Eye (tissue), 1 donor: ENCODE data around the gene SULT4A1.

ENCODE experiments used
- DNase-seq: peaks from one replicate; pipeline ENCODE4 v3.0.0-alpha.2; 2015

SULT4A1 gene

GRCh38 chr22:43859621-43860020 lies 2.7 kb downstream of the SULT4A1 start:
- DNase-seq: no peak

- DNase-seq: no peak
Measured at GRCh38 chr22:43859176-43859575, 3.1 kb downstream of the SULT4A1 start.

GRCh38 chr22:43858156-43858895 lies 4.0 kb downstream of the SULT4A1 start:
- no peak for DNase-seq

GRCh38 chr22:43857367-43857766 lies 4.9 kb downstream of the SULT4A1 start:
- DNase-seq: no peak

- DNase-seq: no peak
Measured at GRCh38 chr22:43855431-43855830, 6.9 kb downstream of the SULT4A1 start.

- DNase-seq: no peak
Measured at GRCh38 chr22:43854786-43855271, 7.5 kb downstream of the SULT4A1 start.

- no peak for DNase-seq
Measured at GRCh38 chr22:43854121-43854785, 8.1 kb downstream of the SULT4A1 start.

GRCh38 chr22:43853328-43853931 lies 8.9 kb downstream of the SULT4A1 start:
- no peak for DNase-seq

- DNase-seq: no peak
Measured at GRCh38 chr22:43852573-43853327, 9.6 kb downstream of the SULT4A1 start.

GRCh38 chr22:43851979-43852307 lies 10.4 kb downstream of the SULT4A1 start:
- DNase-seq: no peak

- no peak for DNase-seq
Measured at GRCh38 chr22:43851058-43851978, 11.0 kb downstream of the SULT4A1 start.

GRCh38 chr22:43850529-43850928 lies 11.8 kb downstream of the SULT4A1 start:
- DNase-seq: no peak

GRCh38 chr22:43849731-43850130 lies 12.6 kb downstream of the SULT4A1 start:
- DNase-seq: no peak

GRCh38 chr22:43848366-43849171 lies 13.7 kb downstream of the SULT4A1 start:
- peak; percentile 67 for DNase-seq

GRCh38 chr22:43847376-43848289 lies 14.7 kb downstream of the SULT4A1 start:
- DNase-seq: no peak

GRCh38 chr22:43846966-43847365 lies 15.3 kb downstream of the SULT4A1 start:
- no peak for DNase-seq

- DNase-seq: no peak
Measured at GRCh38 chr22:43845981-43846380, 16.3 kb downstream of the SULT4A1 start.

- no peak for DNase-seq
Measured at GRCh38 chr22:43844560-43845545, 17.5 kb downstream of the SULT4A1 start.
